Measurements from ENCODE around the gene ZNF358.

Gene ZNF358

DNA sequence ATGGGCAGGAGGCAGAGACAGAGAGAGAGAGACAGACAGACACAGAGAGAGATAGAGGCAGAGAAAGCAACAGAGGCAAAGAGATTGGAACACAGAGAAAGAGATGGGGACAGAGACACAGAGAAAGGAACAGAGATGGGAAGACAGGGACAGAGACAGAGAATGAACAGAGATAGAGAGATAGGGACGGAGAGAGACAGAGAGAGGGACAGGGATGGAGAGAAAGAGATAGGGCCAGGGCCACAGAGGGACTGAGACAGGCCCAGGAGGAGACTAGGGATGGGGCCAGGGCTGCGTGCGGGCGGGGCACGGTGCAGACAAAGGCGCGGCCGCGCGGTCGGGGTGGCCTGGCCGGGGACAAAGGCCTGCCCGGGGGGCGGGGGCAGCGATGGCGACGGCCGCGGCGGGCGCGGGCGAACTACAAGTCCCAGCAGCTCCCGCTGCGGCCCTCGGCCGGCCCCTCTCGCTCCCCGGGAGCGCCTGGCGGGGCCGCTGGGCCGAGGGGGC, at the start of gene ZNF358:
Gene ZNF358 (plus strand): TSS at position 459 of the 507 bp plus-strand sequence. CDS start 3,140 bp downstream, outside the sequence.
- peak; percentile 59 for DNase-seq

DNA sequence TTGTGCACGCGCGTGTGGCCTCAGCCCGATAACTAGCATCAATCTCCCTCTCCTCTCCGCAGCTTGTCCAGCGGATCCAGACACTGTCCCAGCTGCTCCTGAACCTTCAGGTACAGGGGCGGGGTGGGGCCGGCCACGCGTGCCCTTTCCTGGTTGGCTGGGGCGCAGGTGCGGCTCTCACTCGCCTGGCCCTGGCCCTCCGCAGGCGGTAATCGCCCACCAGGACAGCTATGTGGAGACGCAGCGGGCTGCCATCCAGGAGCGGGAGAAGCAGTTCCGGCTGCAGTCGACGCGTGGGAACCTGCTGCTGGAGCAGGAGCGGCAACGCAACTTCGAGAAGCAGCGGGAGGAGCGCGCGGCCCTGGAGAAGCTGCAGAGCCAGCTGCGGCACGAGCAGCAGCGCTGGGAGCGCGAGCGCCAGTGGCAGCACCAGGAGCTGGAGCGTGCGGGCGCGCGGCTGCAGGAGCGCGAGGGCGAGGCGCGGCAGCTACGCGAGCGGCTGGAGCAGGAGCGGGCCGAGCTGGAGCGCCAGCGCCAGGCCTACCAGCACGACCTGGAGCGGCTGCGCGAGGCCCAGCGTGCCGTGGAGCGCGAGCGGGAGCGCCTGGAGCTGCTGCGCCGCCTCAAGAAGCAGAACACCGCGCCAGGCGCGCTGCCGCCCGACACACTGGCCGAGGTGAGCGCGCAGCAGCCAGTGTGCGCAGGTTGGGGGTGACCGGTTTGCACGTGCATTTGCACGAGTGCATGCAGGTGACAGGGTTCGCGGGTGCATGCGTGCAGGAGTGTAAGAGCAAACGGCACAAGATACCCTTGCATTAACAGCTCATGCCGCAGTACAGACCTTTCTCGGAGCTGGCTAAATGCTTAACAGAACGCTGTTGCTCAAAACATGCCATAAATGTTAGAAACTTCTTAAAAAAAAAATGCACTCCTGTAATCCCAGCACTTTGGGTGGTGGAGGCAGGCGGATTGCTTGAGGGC, 48.6 kb upstream of the ZNF358 start:
- no peak for DNase-seq

DNA sequence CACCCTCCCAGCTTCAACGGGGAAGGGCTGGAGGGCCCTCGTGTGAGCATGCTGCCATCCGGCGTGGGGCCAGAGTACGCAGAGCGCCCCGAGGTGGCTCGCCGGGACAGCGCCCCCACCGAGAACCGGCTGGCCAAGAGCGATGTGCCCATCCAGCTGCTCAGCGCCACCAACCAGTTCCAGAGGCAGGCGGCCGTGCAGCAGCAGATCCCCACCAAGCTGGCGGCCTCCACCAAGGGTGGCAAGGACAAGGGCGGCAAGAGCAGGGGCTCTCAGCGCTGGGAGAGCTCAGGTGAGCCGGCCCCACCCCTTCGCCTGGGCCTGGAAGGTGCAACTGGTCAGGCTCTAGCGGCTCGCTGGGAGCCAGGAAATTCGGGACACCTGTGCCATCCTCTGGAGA, 47.1 kb upstream of the ZNF358 start:
- no peak for DNase-seq

DNA sequence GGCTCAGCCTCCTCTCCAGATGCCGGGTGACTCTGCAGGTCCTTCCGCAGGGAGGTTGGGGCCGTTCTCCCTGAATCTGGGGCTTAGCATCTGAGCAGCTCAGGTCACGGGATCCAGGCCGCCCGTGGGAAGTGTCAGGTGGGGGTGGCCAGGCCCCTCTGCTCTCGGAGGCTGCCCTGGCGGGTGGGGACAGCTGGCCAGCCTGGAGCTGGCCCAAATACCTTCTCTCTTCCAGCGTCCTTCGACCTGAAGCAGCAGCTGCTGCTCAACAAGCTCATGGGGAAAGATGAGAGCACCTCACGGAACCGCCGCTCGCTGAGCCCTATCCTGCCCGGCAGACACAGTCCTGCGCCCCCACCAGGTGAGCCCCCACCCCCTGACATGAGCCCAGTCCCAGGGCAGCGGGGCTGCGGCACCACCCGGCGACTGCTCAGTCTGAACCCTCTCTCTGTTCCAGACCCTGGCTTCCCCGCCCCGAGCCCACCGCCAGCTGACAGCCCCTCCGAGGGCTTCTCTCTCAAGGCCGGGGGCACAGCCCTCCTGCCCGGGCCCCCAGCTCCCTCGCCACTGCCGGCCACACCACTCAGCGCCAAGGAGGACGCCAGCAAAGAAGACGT, 46.1 kb upstream of the ZNF358 start:
- no peak for DNase-seq

DNA sequence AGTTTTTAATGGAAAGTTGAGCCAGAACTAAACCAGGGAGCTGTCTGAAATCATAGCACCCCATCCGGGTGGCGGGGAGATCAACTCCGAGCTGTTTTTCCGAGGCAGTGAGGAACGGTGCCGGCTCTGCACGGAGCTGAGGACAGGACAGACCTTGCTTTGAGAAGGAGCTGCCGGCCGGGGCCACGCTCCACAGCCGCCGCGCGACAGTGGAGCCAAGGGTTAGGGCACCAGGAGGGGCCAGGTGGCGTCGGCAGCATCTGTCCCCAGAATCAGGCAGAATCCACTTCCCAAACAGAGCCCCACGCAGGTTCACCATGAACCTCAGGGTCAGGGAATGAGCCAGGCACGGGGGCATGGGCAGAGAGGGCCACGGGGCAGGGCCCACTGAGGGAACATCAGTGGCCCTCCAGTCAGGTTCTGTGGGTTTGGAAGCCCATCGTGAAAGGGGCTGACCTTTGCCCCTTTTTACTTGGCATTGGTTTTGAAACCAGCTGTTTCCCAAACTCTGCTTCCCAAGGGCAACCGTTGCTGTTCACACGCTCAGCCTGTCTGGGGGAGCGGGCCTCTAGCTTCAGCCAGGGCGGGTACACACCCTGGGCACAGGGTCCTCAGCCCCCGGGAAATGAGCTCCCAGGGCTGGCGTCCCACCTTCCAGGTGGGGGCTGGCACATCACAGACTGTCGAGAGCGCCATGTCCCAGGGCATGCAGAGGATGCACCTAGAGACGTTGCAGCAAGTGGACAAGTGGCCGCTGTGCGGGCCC, 45.2 kb upstream of the ZNF358 start:
- DNase-seq: no peak

DNA sequence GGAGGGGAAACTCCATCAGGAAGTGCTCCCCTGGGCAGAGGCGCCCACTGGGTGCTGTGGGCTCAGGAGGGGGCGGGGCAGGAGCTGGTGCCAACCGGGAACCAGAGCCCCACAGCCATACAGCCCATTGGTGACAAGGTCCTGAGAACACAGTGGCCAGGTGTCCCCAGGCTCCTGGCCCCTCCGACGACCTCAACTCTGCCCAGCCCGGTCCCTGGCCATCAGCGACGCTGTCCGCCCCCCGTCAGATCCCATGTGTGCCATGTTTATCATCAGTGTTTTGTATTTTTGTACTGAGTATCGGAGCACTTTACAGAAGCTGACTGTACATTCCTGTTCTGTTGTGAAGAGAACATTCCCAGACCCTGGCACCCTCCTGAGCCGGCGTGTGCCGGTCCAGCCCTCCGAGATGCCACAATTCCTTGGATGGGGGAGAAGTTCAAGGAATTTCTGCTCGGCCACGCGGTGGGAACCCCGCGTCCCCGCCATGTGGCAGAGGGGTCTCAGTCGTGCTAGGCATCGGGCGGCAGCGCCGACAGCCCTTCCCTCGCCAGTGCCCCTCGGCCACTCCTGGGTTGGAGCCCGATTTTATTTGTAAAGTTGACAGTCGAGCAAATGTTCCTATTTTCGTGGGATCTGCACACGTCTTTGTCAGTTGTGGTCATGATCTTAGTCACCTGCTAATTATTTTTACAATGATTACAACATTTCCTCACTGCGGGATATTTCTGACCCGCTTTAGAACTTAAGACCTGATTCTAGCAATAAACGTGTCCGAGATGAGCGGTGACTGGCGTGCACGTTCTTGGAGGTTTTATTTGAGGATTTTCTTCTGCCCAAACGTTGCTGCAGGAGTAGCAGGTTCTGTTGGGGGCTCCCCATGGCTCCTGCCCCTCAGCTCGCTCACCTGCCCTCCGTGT, 43.9 kb upstream of the ZNF358 start:
- no peak for DNase-seq

DNA sequence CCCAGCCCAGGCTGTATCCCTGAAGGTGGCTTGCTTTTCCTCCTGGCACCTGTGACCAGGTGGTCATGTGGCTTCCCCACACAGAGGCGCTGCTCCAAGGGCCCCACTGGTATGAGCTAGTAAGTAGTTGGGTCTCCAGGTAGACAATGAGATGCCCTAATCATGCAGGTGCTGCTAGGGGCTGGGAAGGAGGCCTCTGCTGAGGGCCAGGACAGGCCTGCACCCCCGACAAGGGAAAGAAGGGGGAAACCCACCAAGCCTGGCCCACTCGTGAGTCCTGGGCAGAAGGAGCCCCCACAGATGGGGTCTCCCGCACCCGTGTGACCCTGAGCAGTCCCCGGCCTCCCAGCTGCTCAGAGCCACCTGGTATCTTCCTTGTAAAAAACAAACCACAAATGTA, 40.2 kb upstream of the ZNF358 start:
- DNase-seq: no peak

DNA sequence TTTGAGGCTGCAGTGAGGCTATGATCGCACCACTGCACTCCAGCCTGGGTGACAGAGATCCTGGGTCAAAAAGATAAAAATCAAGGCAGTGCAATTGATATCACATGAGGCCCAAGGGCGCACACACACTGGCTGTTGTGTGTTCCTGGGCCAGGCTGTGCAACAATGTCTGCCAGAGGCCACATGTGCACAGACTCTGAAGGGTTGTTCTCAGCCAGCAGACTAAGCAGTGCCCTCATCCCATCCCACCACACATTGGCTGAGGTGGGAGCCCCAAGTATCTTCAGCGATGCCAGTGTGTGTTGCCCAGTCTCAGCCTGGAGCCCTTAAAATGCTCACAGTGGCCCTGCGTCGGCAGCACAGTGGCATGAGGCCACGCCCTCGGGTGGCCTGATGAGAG, 39.7 kb upstream of the ZNF358 start:
- no peak for DNase-seq

DNA sequence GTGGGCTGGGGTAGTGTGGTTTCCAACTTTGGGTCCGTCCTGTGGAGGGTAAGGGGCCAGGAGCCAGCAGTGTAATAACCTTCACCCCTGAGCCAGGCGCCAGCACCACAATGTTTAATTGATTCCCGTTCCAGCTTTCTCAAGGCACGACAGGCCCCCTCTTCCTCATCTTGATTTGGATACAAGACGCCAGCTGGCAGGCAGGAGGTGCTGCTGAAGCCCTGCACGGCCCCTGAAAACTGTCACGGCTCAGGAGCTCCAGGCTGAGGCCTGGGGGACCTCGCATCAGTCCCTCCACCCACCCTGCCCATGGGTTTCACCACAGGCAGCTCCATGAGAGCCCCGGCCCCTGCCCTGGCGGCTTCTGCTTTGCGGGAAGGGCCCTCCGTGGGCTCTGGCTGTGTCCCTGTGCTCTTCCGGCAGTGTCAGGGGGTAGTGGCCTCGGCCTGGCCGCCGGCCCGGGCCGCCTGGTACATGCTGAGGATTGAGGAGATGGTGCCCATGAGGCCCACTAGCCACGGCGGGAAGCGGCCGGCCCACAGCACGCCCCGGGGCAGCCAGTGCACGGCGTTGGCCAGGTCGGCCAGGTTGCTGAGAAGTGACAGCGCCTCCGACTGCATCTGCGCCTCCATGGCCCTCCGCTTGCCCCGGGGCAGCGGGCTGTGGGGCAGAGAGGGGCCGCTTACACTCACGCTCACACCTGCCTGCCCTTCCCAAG, 39.0 kb upstream of the ZNF358 start:
- no peak for DNase-seq

DNA sequence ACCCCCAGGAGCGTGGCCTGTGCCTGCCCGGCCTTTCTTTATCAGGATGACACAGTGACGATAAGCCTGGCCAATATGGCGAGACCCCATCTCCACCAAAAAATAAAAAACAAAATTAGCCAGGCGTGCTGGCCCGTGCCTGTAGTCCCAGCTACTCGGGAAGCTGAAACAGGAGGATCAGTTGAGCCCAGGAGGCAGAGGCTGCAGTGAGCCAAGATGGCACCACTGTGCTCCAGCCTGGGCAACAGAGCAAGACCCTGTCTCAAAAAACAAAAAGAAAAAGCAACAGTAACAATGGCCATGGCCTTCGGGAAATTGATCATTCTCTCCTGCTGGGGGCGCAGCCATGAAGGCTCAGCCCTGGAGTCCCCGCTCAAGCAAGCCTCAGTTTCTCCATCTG, 38.1 kb upstream of the ZNF358 start:
- no peak for DNase-seq

DNA sequence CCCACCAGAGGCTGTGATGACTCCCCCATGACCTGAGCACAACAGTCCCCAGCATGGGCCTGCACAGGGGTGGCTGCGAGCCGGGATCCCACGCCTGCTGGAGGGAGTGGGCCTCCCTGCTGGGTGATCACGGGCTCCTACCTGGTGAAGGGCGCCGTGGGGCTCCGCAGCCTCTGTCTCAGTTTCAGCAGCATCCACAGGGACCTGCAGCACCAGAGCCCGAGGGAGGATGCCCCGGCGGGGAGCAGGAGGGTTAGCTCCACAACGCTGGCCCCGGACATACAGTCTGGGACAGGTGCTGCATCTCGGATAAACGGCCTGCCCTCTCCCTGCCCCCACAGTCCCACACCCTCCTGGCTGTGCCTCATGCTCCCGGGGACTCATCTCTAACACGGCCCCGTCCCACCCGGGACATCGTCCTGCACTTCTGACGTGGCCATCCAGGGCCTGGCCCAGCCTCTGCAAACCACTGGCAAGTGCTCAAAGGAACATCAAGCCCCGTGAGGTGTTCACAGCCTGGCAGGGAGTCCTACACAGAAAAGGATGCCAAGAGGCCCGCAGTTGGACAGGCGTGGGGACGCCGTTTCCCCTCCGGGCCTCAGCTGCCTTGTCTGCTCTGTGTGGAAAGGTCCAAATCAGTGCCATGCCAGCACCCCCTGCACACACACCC, 37.6 kb upstream of the ZNF358 start:
- DNase-seq: no peak

DNA sequence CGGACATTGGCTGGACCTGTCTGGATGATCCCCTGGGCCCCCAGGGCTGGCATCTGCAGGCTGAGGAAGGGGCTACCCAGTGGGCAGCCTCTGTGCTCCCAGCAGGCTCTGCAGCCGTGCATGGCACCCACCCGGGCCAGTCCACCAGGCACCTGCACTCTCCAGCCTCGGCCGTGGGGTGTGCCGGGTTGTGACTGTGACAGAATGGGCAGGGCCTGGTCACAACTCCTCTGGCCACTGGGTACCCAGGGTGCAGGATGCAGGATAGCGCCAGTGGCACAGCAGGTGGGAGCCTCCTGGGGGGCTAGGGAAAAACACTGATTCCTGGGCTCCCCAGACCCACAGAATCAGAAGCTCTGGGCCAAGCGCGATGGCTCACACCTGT, 37.1 kb upstream of the ZNF358 start:
- no peak for DNase-seq

DNA sequence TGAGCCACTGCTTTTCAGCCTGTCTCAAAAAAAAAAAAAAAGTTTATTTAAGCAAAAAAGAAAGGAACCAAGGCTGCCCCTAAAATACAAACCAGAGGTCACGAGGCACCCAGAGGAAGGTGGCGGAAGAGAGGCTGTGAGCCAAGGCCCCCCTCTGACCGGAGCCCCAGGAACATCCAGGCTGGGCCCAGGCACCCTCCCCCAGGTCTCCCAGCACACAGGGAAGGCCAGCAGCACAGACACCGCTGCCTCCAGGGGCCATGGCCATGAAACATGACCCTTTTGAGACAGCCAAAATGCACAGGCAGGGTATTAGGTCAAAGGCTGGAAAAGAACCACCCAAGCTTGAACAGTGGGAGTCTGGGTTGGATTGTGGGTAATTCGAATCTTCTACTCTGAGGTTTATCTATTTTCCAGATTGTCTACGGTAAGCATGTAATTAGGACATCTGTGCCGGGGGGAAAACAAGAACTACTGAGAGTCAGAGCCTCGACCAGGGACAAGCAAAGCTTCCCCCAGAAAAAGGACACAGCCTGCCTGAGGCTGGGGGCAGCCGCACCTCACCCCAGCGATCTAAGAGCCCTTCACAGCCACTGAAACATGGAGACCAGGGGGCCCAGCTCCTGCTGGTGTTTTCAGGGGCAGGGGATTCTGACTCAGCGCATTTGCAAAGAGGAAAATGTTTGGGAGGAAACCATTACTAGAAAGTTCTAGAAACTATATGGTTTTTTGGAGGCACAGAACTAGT, 35.5 kb upstream of the ZNF358 start:
- no peak for DNase-seq

DNA sequence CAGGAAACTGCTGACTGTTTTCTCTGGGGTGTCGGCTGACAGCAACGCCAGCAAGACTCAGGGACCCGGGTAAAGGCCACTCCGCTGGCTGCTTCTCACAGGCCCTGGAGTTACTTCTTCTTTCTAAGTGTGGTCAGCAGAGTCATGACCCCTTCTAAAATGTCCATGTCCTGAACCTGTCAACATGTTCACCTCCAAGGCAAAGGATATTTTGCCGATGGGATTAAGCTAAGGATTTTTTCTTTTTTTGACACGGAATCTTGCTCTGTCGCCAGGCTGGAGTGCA, 35.0 kb upstream of the ZNF358 start:
- DNase-seq: no peak

DNA sequence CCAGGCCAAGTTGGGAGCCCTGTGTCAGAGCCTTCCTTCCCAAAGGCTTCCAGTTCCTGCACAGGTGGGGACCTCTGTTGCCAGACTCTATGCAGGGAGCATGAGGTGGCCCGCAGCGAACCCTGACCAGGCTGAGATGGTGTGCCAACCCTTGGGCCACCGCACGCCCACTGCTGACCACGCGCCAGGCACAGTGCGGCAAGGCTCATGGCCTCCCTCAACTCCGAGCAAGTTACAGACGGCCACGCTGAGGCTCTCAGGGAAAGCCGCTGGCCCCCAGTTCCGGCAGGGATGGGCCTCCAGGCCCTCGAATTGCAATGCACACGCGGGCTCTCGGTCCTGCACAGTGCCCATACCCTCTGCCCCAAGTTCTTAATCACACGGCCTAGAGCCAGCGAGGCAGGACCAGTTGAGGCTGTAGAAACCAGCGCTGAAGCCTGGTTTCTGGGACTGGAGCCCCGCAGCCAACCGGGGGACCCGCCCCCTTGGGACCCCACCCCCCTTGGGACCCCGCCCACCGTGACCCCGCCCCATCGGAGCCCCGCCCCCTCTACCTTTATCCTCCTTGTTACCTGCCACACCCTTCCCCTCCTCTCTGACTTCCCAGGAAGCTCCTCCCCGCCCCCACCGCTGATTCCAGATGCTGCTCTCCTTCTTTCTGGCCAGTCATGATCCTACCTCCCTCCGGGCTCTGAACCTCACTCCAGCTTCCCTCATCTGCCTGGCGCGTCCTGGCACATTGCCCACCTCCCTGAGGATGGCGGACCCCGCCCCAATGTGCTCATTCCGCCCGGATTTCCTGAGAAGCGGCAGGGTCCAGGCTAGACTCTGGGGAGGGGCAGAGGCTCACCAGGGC, 33.1 kb upstream of the ZNF358 start:
- DNase-seq: no peak

DNA sequence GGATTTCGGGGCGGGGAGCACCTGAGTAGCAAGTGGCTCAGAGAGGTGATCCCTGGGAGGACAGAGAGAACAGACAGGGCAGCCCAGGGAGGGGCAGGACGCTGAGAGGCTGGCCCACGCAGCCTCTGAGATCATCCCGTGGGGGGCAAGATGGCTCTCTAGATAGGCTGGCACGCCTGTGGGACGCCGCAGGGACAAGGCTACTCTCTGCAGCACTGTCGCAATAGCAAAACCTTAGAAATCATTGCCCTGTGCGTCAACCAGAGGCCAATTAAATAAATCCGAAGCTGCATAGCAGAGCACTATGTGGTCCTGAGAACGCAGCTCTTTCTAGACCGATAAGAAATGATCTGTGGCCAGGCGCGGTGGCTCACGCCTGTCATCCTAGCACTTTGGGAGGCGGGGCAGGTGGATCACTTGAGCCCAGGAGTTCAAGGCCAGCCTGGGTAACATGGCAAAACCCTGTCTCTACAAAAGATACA, 32.1 kb upstream of the ZNF358 start:
- DNase-seq: no peak

DNA sequence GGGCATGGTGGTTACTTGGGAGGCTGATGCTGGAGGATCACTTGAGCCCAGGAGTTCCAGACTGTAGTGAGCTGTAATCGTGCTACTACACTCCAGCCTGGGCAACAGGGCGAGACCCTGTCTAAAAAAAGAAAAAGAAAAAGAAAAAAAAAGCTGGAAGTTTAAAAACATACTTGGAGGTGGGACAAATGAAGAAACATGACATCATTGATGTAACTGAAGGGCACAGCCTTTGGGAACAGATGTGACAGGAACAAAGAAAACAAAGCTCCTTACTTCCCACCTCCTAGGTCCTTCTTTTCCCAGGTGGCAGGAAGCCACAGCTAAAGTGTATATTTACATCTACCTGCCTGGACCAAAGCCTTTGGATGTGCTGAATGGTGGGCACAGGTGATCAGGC, 29.0 kb upstream of the ZNF358 start:
- DNase-seq: no peak

DNA sequence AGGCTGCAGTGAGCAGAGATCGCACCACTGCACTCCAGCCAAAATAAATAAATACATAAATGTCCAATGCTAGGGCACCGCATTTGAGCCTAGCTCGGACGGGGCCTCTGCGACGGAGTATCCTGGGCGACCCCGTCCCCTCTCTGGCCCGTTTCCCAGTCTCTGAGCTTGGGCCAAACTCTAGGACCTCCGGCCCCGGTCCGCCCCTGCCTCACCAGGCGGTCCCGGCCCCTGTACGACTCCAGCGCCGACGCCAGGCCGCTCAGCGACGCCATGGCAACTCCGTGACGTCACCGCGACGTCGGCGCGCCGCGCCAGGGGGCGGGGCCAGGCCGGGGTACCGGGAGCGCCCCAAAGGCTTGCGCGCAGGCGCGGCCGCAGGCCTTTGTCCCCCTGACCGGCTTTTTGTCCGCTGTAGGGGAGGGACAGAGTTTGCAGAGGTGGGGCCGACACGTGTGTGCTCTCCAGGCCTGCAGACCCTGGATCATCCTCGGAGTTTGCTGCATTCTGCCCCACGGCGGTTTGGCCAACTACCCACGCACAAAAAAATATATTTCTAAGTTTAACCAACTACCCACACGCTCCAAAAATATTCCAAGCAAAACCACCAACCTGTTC, 27.1 kb upstream of the ZNF358 start, which contains the start of gene PEX11G:
Gene PEX11G (minus strand): TSS at position 300 of the 618 bp plus-strand sequence. CDS start 25 bp downstream, at position 275.
- peak; percentile 68 for DNase-seq

DNA sequence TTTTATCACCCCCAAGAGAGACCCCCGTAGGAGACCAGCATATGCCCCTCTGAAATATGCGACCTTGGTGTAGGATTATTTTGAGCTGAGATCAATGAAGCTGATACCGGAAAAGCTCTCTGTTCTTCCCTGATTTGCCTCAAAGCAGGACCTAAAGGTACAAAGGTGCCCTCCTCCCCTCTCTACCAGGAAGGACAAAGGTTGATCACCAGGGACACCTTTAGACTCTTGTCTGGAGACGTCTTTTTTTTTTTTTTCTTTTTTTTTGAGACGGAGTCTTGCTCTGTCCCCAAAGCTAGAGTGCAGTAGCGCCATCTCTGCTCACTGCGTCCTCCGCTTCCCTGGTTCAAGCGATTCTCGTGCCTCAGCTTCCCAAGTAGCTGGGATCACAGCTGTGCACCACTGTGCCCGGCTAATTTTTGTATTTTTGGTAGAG, 26.3 kb upstream of the ZNF358 start:
- DNase-seq: no peak
